GM20000 (cell line): ENCODE measurements around the gene DAAM2.

Experiments
- DNase-seq: peaks from one replicate; pipeline ENCODE4 v3.0.0; 2012; ENCODE audit warnings: low spot score
- CTCF ChIP-seq: IDR thresholded peaks from 2 replicates; pipeline ENCODE4 v1.5.1; 2012; ENCODE audit warnings: mild to moderate bottlenecking, control low read depth; ENCODE audit errors: extremely low read depth, missing control alignments

DAAM2 gene

GRCh38 chr6:39822846-39823815 is 31.0 kb downstream of the DAAM2 start:
- no peak for TF ChIP-seq CTCF
- DNase-seq = no peak

- no peak for TF ChIP-seq CTCF
Measured at GRCh38 chr6:39824030-39824926, 32.1 kb downstream of the DAAM2 start.

GRCh38 chr6:39829331-39829730 is 37.2 kb downstream of the DAAM2 start:
- DNase-seq = no peak
- TF ChIP-seq CTCF = no peak

More at GRCh38 chr6:39824030-39824926, 32.1 kb downstream of the DAAM2 start:
- no peak for DNase-seq

DNA sequence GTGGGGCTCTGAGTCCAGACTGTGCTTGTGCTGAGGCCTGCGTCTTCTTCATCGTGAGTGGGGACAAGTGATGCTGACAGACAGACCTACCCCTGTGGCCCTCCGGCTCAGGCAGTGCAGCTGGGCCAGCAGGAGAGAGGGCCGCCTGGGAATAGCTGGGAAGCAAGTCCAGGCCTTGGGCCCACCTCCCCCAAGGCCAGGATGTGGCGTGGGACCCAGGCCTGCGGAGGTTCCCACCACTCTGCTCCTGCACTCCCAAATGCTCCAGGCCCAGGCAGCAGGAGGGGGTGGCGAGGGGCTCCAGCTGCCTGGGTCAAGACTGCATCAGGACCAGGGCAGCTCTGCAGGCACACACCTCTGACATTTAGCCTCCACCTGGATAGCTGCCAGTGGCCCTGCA is 38.3 kb downstream of the DAAM2 start:
- no peak for DNase-seq
- no peak for TF ChIP-seq CTCF

GRCh38 chr6:39831701-39832100 is 39.5 kb downstream of the DAAM2 start:
- no peak for TF ChIP-seq CTCF
- DNase-seq = no peak

DNA sequence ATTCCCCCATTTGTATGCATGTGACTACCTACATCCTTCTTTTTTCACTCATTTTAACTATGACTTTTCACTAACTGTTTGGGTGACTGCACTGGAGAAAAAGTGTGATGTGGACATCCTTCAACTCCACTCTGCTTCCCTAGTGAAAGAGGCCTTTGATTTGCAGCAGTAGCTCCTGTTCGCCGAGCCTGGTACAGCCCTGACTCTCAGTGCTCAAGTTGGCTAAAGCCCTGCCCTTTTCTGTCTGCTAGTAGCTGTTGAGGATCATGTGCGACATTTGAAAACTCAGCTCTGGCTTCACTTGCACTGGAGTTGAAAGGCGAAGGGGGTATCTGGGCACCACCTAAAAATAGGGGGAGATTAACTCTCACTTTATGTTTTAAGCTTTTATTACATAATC is 42.1 kb downstream of the DAAM2 start:
- no peak for TF ChIP-seq CTCF
- DNase-seq = no peak

GRCh38 chr6:39834866-39835265 is 42.7 kb downstream of the DAAM2 start:
- no peak for TF ChIP-seq CTCF
- no peak for DNase-seq
